Measurements from ENCODE around the gene EPB41L5.

EPB41L5 gene

DNA sequence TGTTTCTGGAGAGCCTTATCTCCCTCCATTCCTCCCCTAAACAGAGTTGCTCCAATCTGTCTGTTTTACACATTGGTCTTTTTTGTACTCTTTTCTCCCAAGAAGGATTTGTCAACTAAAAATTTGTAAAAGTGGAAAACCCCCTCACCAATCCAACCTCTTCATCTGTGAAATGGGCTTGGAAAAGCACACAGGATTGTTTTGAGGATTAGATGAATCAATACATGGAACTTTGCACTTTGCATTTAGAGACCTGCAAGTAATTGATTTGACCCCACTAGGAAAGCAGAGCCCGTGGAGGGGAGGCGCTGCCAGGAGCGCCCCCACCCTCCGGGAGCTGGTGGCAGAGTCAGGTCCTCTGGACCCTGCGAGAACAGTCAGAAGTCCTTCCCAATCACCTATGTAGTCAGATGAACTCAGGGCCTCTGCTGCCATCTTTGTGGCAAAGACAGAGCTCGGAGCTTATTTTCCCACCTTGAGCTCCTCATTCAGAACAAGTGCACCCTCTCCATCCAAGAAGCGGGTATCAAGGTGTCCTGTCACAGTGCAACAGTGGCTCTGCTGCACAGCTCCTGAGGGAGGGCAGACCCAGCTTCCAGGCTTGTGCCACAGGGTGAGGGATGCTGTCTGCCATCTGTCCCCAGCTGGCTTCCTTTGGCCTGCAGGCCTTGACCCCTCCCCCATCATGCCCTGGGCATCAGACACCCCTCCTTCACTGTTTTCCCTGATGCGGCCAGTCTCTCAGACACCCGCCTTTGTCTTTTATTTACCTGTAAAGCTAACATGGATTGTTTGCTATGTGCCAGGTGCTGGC lies 212.1 kb downstream of the EPB41L5 start:
- DNase-seq (ENCODE audit: low spot score), result no peak

DNA sequence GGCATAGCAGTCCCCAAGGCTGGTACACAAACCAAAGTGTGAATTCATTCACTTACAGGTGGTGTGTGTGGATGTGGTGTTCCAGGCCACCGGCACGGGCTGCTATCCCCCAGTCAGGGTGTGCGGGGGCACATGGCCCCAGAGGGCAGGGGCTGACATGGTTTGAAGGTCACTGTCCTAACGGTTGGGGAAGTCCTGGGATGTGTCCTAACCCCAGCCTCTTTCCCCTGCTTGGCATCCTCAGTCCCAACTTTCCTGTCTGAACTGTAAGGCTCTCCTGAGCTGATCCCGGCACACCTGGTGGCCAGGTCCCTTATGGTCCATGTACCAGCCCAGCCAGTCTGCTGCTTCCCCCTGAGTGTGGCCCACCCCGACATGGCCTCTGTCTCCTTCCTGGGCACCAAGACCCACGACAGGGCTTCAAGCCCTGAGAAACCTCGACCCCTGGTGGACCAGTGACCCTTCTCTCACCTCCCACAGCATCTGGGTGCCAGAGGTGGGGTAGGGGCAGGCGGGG lies 212.7 kb downstream of the EPB41L5 start:
- no peak for DNase-seq (ENCODE audit: low spot score)

DNA sequence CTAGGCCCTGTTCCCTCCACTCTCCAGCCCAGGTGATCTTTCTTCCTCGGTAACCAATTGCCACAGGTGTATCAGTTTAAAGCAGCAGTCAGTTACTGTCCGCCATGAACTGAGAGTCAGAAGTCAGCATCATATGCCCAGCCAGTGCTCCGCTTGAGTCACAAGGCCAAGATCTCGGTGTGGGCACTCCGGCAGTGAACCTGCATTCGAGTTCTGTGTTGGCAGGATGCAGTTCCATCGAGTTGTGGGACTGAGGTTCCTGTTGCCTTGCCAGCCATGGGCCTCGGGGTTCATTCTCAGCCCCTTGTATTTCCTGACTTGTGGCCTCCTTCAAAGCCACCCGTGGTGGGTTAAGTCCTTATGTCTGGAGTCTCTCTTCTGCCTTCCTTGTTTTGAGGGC lies 213.4 kb downstream of the EPB41L5 start:
- DNase-seq (ENCODE audit: low spot score), result no peak

DNA sequence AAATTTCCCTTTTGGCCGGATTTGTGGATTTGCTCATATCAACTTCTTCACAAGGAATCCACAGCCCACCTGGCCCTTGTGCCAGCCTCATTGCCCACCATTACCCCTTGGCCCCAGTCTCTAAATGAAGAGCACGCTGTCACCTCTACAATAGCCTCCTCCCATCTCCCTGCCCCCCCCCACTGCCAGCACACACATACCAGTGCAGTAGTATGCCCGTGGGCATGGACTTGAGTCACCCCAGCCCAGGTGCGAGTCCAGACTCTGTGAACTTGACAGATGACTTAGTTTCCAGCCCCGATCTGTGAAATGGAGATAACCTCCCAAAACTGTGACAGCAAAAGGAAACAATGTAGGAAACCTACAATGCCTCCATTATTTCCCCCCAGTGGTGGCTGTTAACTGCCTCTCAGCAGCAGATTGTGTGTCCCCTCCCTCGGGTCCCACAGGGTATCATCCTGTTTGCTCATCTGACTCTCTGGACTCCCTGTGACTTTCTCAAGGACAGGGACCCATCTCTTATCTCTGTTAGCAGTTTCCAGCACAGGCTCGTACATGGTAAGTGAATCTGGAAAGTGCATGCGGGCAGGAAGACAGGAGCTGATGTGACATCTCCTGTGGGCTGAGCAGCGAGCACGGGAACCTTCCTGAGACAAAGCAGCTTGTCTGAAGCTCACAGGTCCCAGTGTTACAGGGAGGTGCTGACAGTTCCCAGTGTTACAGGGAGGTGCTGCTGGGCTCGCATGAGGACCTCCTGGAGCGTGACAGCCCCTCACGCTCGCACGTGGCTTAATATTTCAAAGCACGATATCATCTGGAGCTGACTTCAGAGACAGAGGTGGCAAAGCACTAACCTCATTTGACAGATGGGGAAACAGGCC lies 214.5 kb downstream of the EPB41L5 start:
- no peak for DNase-seq (ENCODE audit: low spot score)

DNA sequence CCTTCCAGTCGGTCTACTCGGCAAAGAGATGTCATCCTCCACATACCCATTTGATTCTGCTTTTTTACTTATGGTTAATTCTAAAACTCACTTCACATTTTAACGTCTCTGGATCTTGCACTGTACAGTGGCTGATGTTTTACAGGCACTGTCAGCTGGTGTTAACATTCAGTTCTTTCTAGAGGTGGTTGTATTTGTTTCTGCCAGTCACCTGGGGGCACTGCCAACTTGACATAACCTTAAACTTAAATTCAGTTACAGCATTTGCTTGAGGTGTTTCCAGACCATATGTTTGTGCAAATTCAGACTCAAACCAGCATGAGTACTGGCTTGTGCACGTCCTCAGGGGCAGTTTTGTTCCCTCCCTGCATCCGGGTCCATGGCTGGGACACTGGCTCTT lies 215.6 kb downstream of the EPB41L5 start:
- DNase-seq (ENCODE audit: low spot score), result peak; percentile 20

Data from SW480 (cell line).